Measurements from ENCODE around the gene QRICH1.

DNA sequence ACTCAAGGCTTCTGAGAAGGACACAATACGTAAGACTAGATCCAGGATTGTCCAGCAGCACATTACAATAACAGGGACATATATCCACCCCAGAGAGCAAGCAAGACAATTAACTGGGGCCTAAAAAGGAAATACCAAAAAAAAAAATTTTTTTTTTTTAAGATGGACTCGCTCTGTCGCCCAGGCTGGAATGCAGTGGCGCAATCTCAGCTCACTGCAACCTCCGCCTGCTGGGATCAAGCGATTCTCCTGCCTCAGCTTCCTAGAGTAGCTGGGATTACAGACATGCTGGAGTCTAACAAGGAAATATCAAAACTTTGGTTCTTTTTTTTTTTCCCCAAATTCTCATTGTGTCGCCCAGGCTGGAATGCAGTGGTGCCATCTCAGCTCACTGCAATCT lies 35.9 kb downstream of the QRICH1 start:
- TF ChIP-seq ZNF224 (CRISPR knock-in tag; IDR thresholded peaks at IDR 0.05) (no peak), TCF12 (IDR thresholded peaks at IDR 0.05) (no peak), TCF12 (CRISPR knock-in tag; IDR thresholded peaks at IDR 0.05) (no peak)
- TF ChIP-seq, protein P1, sequence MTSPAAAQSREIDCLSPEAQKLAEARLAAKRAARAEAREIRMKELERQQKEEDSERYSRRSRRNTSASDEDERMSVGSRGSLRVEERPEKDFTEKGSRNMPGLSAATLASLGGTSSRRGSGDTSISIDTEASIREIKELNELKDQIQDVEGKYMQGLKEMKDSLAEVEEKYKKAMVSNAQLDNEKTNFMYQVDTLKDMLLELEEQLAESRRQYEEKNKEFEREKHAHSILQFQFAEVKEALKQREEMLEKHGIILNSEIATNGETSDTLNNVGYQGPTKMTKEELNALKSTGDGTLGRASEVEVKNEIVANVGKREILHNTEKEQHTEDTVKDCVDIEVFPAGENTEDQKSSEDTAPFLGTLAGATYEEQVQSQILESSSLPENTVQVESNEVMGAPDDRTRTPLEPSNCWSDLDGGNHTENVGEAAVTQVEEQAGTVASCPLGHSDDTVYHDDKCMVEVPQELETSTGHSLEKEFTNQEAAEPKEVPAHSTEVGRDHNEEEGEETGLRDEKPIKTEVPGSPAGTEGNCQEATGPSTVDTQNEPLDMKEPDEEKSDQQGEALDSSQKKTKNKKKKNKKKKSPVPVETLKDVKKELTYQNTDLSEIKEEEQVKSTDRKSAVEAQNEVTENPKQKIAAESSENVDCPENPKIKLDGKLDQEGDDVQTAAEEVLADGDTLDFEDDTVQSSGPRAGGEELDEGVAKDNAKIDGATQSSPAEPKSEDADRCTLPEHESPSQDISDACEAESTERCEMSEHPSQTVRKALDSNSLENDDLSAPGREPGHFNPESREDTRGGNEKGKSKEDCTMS (CRISPR knock-in tag; conservative IDR thresholded peaks at IDR 0.05) = no peak
- TF ChIP-seq, protein P2, sequence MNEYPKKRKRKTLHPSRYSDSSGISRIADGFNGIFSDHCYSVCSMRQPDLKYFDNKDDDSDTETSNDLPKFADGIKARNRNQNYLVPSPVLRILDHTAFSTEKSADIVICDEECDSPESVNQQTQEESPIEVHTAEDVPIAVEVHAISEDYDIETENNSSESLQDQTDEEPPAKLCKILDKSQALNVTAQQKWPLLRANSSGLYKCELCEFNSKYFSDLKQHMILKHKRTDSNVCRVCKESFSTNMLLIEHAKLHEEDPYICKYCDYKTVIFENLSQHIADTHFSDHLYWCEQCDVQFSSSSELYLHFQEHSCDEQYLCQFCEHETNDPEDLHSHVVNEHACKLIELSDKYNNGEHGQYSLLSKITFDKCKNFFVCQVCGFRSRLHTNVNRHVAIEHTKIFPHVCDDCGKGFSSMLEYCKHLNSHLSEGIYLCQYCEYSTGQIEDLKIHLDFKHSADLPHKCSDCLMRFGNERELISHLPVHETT (CRISPR knock-in tag; conservative IDR thresholded peaks at IDR 0.05) = no peak

Measured in HepG2 (cell line).